Hematopoietic multipotent progenitor cell (in vitro differentiated cells): Measurements from ENCODE around the gene OR6C65. TPM values are rescaled to one million over a fixed set of nuclear protein-coding genes. Genes with fewer than 3 reads are reported as not detected.

ENCODE experiments used
- DNase-seq, 3 donors: peaks; one replicate each; pipeline ENCODE4 v3.0.0-alpha.2; 2011 to 2015; ENCODE audit warnings: low read depth in 2 of 3, low spot score in 2 of 3
- total RNA-seq: library from RNA; depleted of rRNA; stranded (reverse); fragments of >200 nt; gene quantifications from one replicate; pipeline ENCODE4 v1.2.3, GENCODE V29; 2012

Gene OR6C65
- total RNA-seq, 1 donor = not detected

DNA sequence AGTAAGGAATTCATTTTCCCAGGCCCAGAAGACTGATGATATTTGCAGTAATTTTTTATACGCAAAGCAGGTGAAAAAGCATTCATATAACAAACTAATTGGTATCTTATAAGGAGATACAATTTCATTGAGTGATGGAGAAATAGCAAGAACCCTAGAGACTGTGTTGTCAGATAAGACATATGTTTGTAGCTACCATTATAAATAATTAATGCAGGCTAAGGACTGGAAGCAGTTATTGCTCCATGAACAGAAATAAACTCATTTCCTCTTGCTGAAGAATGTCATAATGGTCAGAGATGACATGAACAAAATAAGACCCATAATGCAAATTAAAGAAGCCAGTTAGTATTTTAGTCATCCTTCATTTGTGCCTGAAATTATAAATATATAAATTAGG, 45.0 kb downstream of the OR6C65 start:
- DNase-seq = no peak

DNA sequence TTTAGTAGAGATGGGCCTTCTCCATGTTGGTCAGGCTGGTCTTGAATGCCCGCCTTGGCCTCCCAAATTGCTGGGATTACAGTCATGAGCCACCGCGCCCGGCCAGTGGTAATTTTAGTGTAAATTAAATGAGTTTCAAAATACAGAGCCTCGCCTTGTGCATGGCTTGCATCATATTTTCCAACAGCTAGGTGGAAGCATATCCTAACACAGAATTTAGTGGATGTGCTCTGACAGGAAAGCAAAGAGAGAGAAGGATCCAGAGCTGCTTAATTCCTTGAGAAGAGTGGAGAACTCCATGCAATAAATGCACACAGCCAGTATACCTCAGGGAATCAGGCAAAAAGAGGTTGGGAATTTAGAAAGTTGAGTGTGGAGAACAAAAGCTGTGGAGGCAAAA, 46.0 kb downstream of the OR6C65 start:
- DNase-seq = no peak

- no peak for DNase-seq
These were observed 48.5 kb downstream of the OR6C65 start for GRCh38 chr12:55448825-55449224.

Other genes starting within 250 kb of the OR6C65 start
- gene OR10A7, start 179.5 kb upstream of the OR6C65 start, total RNA-seq = not detected
- gene OR6C74, start 155.9 kb upstream of the OR6C65 start, total RNA-seq = not detected
- not detected for gene OR6C6, start 104.0 kb upstream of the OR6C65 start, total RNA-seq
- not detected for gene OR6C1, start 86.2 kb upstream of the OR6C65 start, total RNA-seq
- not detected for gene OR6C3, start 69.8 kb upstream of the OR6C65 start, total RNA-seq
- not detected for gene OR6C75, start 37.6 kb upstream of the OR6C65 start, total RNA-seq
- not detected for gene OR6C76, start 25.7 kb downstream of the OR6C65 start, total RNA-seq
- gene OR6C2, start 43.5 kb downstream of the OR6C65 start, total RNA-seq = not detected
- gene OR6C70, start 69.6 kb downstream of the OR6C65 start, total RNA-seq = not detected
- gene OR6C68, start 91.8 kb downstream of the OR6C65 start, total RNA-seq = not detected
- not detected for gene OR6C4, start 149.1 kb downstream of the OR6C65 start, total RNA-seq
- not detected for gene OR2AP1, start 171.9 kb downstream of the OR6C65 start, total RNA-seq
- gene OR10P1, start 236.4 kb downstream of the OR6C65 start, total RNA-seq = not detected